LNCAP (cell line): ENCODE data around the gene SPEM1.

Experiments
- CTCF ChIP-seq: fragments of 450-650 bp; IDR thresholded peaks from 2 replicates; pipeline ENCODE4 v1.5.1; 2017; ENCODE audit warnings: mild to moderate bottlenecking

SPEM1 gene

GRCh38 chr17:7435676-7436555 is 15.8 kb downstream of the SPEM1 start:
- no peak for TF ChIP-seq CTCF

- TF ChIP-seq CTCF = peak; percentile 77
Measured at GRCh38 chr17:7436556-7437368, 16.6 kb downstream of the SPEM1 start.

- TF ChIP-seq CTCF = no peak
Measured at GRCh38 chr17:7437369-7437863, 17.3 kb downstream of the SPEM1 start.

GRCh38 chr17:7437950-7438614 is 18.0 kb downstream of the SPEM1 start:
- TF ChIP-seq CTCF = no peak

GRCh38 chr17:7438656-7439460 is 18.7 kb downstream of the SPEM1 start:
- TF ChIP-seq CTCF = no peak

- no peak for TF ChIP-seq CTCF
Measured at GRCh38 chr17:7439462-7440112, 19.5 kb downstream of the SPEM1 start, which contains the start of gene FGF11. FGF11 (plus strand) TSS chr17:7439512; CDS start chr17:7439621, 109 bp downstream.
